Astrocyte of the cerebellum (primary cell): ENCODE measurements around the gene PDS5B.

ENCODE experiments used
- DNase-seq: peaks from one replicate; pipeline ENCODE4 v3.0.0-alpha.2; 2011; ENCODE audit warnings: low read depth
- H3K4me3 ChIP-seq: 2 replicates; pipeline ENCODE4 v1.5.1; 2011; ENCODE audit warnings: mild to moderate bottlenecking, low read depth, low read length, moderate library complexity
- CTCF ChIP-seq: IDR thresholded peaks from 2 replicates; pipeline ENCODE4 v1.5.1; 2012; ENCODE audit warnings: low read length, low read depth, moderate library complexity, mild to moderate bottlenecking; ENCODE audit errors: missing control alignments
- in situ Hi-C: cut with HindIII; loops from 2 replicates; pipeline ENCODE4 v1.10.0; 2017; ENCODE audit warnings: low sequenced_read_pairs

PDS5B gene

GRCh38 chr13:32748305-32748704 is 162.1 kb downstream of the PDS5B start:
- no peak for DNase-seq
- H3K4me3 ChIP-seq, result no peak overlapping the region
- in situ Hi-C loops, result loop anchor here (5.0 kb wide), 1 partner anchor 74 kb away; no protein-coding TSS in a partner anchor
- no peak for TF ChIP-seq CTCF

GRCh38 chr13:32751340-32751739 is 165.1 kb downstream of the PDS5B start:
- DNase-seq, result no peak
- H3K4me3 ChIP-seq, result no peak overlapping the region
- no peak for TF ChIP-seq CTCF
- in situ Hi-C loops, result no loop called here

GRCh38 chr13:32752311-32752710 is 166.1 kb downstream of the PDS5B start:
- no peak overlapping the region for H3K4me3 ChIP-seq
- TF ChIP-seq CTCF, result no peak
- in situ Hi-C loops, result no loop called here
- no peak for DNase-seq

GRCh38 chr13:32752997-32753606 is 166.8 kb downstream of the PDS5B start:
- in situ Hi-C loops, result no loop called here

GRCh38 chr13:32754179-32754578 is 167.9 kb downstream of the PDS5B start:
- no peak overlapping the region for H3K4me3 ChIP-seq
- TF ChIP-seq CTCF, result no peak
- in situ Hi-C loops, result no loop called here
- no peak for DNase-seq

More at GRCh38 chr13:32752997-32753606, 166.8 kb downstream of the PDS5B start:
- H3K4me3 ChIP-seq, result no peak overlapping the region
- no peak for DNase-seq
- TF ChIP-seq CTCF, result no peak

- no peak for DNase-seq
- in situ Hi-C loops, result no loop called here
- no peak overlapping the region for H3K4me3 ChIP-seq
- no peak for TF ChIP-seq CTCF
Observed at GRCh38 chr13:32759152-32759551, 172.9 kb downstream of the PDS5B start.

- in situ Hi-C loops, result no loop called here
- H3K4me3 ChIP-seq, result no peak overlapping the region
- TF ChIP-seq CTCF, result no peak
- no peak for DNase-seq
Observed at GRCh38 chr13:32761472-32761871, 175.2 kb downstream of the PDS5B start.
